ENCODE data around the gene ADD2. TPM values are rescaled to one million over a fixed set of nuclear protein-coding genes. Genes with fewer than 3 reads are reported as not detected.

The ADD2 gene
- total RNA-seq, 1 experiment from 2014 or later, result 3.5 TPM

DNA sequence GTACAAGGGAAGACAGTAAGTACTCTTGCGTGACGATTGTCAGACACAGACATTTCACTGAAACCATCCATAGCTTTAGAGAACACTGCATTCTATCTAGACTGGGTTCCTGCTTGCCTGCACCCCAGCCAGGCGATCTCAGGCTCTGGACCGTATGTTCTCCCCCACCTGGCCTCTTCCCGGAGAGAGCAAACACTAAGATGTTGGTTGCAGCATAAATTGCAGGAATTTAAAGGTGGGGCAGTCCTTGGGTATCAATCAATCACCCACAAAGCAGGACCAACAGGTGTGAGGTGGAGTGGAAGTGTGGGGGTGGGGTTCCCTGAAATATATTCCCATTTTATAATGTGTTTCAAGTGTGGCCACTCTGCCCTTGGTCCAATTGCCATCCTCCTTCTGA, 110.8 kb downstream of the ADD2 start:
- Histone ChIP-seq H3K36me3 (ENCODE audit: low read depth) (no peaks in the 10 kb centered on the region), H3F3A (ENCODE audit: insufficient read depth, low read depth) (no peaks in the 10 kb centered on the region), H2AFZ (no peak overlapping the region), H3K4me2 (no peak overlapping the region), H3K9me2 (ENCODE audit: insufficient read depth) (no peaks in the 10 kb centered on the region), H4K20me1 (ENCODE audit: insufficient read depth) (no peaks in the 10 kb centered on the region), H3K27me3 (ENCODE audit: insufficient read depth, low read depth) (peaks cover 53% of the 10 kb centered on the region), H3K4me1 (replicated peaks; ENCODE audit: insufficient read depth) (no peaks in the 10 kb centered on the region), H3K9me3 (ENCODE audit: insufficient read depth, low read depth) (no peaks in the 10 kb centered on the region), H3K79me2 (ENCODE audit: low read depth) (no peaks in the 10 kb centered on the region), H3K27ac (no peak overlapping the region), H3K4me3 (no peak overlapping the region)
- ChIA-PET CTCF (no interaction called here), POLR2A (ENCODE audit: unreplicated experiment) (no interaction called here)
- no TSS peak for BruUV-seq (replicated peaks)
- no peak for DNase-seq
- no peak for TF ChIP-seq EZH2 (IDR thresholded peaks at IDR 0.05; ENCODE audit: low read depth)
- TF ChIP-seq, protein P1, sequence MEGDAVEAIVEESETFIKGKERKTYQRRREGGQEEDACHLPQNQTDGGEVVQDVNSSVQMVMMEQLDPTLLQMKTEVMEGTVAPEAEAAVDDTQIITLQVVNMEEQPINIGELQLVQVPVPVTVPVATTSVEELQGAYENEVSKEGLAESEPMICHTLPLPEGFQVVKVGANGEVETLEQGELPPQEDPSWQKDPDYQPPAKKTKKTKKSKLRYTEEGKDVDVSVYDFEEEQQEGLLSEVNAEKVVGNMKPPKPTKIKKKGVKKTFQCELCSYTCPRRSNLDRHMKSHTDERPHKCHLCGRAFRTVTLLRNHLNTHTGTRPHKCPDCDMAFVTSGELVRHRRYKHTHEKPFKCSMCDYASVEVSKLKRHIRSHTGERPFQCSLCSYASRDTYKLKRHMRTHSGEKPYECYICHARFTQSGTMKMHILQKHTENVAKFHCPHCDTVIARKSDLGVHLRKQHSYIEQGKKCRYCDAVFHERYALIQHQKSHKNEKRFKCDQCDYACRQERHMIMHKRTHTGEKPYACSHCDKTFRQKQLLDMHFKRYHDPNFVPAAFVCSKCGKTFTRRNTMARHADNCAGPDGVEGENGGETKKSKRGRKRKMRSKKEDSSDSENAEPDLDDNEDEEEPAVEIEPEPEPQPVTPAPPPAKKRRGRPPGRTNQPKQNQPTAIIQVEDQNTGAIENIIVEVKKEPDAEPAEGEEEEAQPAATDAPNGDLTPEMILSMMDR (conservative IDR thresholded peaks at IDR 0.05), result no peak
- intact Hi-C loops (cut with micrococcal nuclease; ENCODE audit: unreplicated experiment), result loop anchor here (5.0 to 10.0 kb wide), 3 partner anchors 205 to 858 kb away; partner anchors contain the start of gene ANKRD53

DNA sequence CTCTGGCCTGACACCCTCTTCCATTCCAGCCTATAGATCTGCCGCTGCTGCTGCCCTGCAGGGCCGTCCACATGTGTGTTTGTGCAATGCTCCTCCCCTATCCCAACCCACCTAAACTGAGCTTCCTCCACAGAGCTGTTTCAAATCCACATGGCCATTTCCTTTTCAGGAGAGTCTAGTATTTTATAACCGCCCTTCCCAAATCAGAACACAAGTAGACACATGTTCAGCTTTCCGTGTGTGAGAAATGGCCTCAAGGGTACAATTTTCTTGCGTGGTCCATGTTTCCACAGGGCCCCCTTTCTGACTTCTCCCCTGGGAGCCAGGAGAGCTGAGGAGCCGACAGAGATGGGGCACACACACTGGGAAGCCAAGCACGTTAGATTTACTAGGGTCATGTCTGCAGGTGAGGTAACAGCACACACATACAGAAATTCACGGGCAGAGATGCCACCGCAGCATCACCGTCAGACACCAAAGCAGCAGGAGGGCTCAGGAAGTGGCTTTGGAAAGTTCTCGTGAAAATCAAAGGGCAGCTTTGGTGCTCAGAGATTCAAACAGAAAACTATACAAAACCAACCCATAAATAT, 111.5 kb downstream of the ADD2 start:
- H3K4me3 ChIP-seq, result no peak overlapping the region
- TF ChIP-seq, protein P1 (conservative IDR thresholded peaks at IDR 0.05), result no peak
- no peak for TF ChIP-seq EZH2 (IDR thresholded peaks at IDR 0.05; ENCODE audit: low read depth)
- no peak for DNase-seq
- H3K4me2 ChIP-seq, result no peak overlapping the region
- no peak overlapping the region for H3K27ac ChIP-seq
- intact Hi-C loops (cut with micrococcal nuclease; ENCODE audit: unreplicated experiment), result loop anchor here (5.0 to 10.0 kb wide), 3 partner anchors 206 to 858 kb away; partner anchors contain the start of gene ANKRD53
- H3K4me1 ChIP-seq (replicated peaks; ENCODE audit: insufficient read depth), result no peaks in the 10 kb centered on the region
- H3K27me3 ChIP-seq (ENCODE audit: insufficient read depth, low read depth), result peaks cover 47% of the 10 kb centered on the region
- BruUV-seq (replicated peaks), result no TSS peak
- no peaks in the 10 kb centered on the region for H3K36me3 ChIP-seq (ENCODE audit: low read depth)
- no peaks in the 10 kb centered on the region for H3K9me3 ChIP-seq (ENCODE audit: insufficient read depth, low read depth)
- H2AFZ ChIP-seq, result no peak overlapping the region
- no peaks in the 10 kb centered on the region for H4K20me1 ChIP-seq (ENCODE audit: insufficient read depth)
- CTCF ChIA-PET, result interaction anchor here (0.6 kb wide), 1 partner anchor 215 kb away, joined by 3 read pairs; no protein-coding TSS in a partner anchor
- no peaks in the 10 kb centered on the region for H3K79me2 ChIP-seq (ENCODE audit: low read depth)
- POLR2A ChIA-PET (ENCODE audit: unreplicated experiment), result no interaction called here
- H3K9me2 ChIP-seq (ENCODE audit: insufficient read depth), result no peaks in the 10 kb centered on the region
- no peaks in the 10 kb centered on the region for H3F3A ChIP-seq (ENCODE audit: insufficient read depth, low read depth)

DNA sequence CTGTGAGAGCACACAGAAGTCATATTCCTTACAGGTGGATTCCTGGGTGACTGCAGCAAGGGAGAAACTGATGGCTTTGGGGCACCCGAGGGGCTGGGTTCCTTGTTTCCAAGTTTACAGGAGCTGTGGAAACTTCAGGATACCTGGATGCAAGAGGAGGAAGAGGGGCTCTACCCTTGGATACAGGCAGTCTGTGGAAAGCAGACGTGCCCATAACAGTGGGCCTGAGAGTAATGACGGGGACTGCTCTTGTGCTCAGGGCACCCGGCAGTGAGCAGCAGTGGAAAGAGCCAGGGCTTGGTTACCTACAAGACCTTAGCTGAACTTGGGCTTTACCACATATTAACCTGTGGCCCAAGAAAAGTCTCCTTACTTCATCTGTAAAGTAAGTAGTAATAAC, 112.2 kb downstream of the ADD2 start:
- H3K4me1 ChIP-seq (replicated peaks; ENCODE audit: insufficient read depth), result no peaks in the 10 kb centered on the region
- H3F3A ChIP-seq (ENCODE audit: insufficient read depth, low read depth), result no peaks in the 10 kb centered on the region
- no peaks in the 10 kb centered on the region for H3K9me2 ChIP-seq (ENCODE audit: insufficient read depth)
- no TSS peak for BruUV-seq (replicated peaks)
- H2AFZ ChIP-seq, result no peak overlapping the region
- no peak overlapping the region for H3K4me3 ChIP-seq
- ChIA-PET CTCF (interaction anchor here (0.6 to 0.7 kb wide), 2 partner anchors 127 to 216 kb away, joined by 3 to 5 read pairs; no protein-coding TSS in a partner anchor), POLR2A (ENCODE audit: unreplicated experiment) (no interaction called here)
- DNase-seq, result no peak
- H3K4me2 ChIP-seq, result no peak overlapping the region
- H3K36me3 ChIP-seq (ENCODE audit: low read depth), result no peaks in the 10 kb centered on the region
- H3K79me2 ChIP-seq (ENCODE audit: low read depth), result no peaks in the 10 kb centered on the region
- peaks cover 40% of the 10 kb centered on the region for H3K27me3 ChIP-seq (ENCODE audit: insufficient read depth, low read depth)
- H3K9me3 ChIP-seq (ENCODE audit: insufficient read depth, low read depth), result no peaks in the 10 kb centered on the region
- no peaks in the 10 kb centered on the region for H4K20me1 ChIP-seq (ENCODE audit: insufficient read depth)
- TF ChIP-seq, protein P1 (conservative IDR thresholded peaks at IDR 0.05), result no peak
- TF ChIP-seq EZH2 (IDR thresholded peaks at IDR 0.05; ENCODE audit: low read depth), result no peak
- H3K27ac ChIP-seq, result no peak overlapping the region
- intact Hi-C loops (cut with micrococcal nuclease; ENCODE audit: unreplicated experiment), result loop anchor here (1.0 to 10.0 kb wide), 4 partner anchors 130 to 859 kb away; partner anchors contain the start of gene ANKRD53

All from PC-9 (cell line).